PC-3 (cell line): ENCODE results near the gene PCDHA11. TPM values are rescaled to one million over a fixed set of nuclear protein-coding genes. Genes with fewer than 3 reads are reported as not detected.
"Not testable (repeated sequence)": the region's sequence is repeated elsewhere in the genome, so short reads cannot be mapped to it uniquely, and the experiment has no call there.

ENCODE experiments used
- ATAC-seq: fragments of 200-7000 bp; cut with Tn5 transposase; 2 replicates; pipeline ENCODE4 v1.9.1; 2020; ENCODE audit warnings: mild to moderate bottlenecking, moderate library complexity
- BruUV-seq: library from RNA; stranded (reverse); fragments of 400-500 nt; replicated peaks from 2 replicates; lab custom pipeline; 2021; lab: Mats Ljungman, UMichigan
- CTCF ChIA-PET: fragments of 300-600 bp; sonication (Branson Sonifier 250); formaldehyde crosslinking; loops from one replicate; lab custom pipeline; 2022; ENCODE audit warnings: antibody characterized with exemption; lab: Charles Lee
- POLR2A ChIA-PET: fragments of 300-600 bp; sonication (Branson Sonifier 250); formaldehyde crosslinking; loops from one replicate; lab custom pipeline; 2022; ENCODE audit warnings: antibody characterized with exemption; ENCODE audit not compliant: unreplicated experiment; lab: Charles Lee
- DNase-seq: peaks from one replicate; pipeline ENCODE4 v3.0.0-alpha.2; 2015
- H2AFZ ChIP-seq: fragments of 300-600 bp; sonication (generic); 2 replicates; pipeline ENCODE4 v1.6.0; 2016; ENCODE audit warnings: antibody characterized with exemption, low read length
- H3F3A ChIP-seq: fragments of 300-600 bp; sonication (generic); one replicate; pipeline ENCODE4 v1.6.0; 2017; ENCODE audit warnings: antibody characterized with exemption, low read length, control low read depth, mild to moderate bottlenecking; ENCODE audit not compliant: unreplicated experiment
- H3K27ac ChIP-seq: fragments of 300-600 bp; sonication (generic); 2 replicates; pipeline ENCODE4 v1.5.1; 2016; ENCODE audit warnings: mild to moderate bottlenecking, low read length
- H3K27me3 ChIP-seq: fragments of 300-600 bp; sonication (generic); 2 replicates; pipeline ENCODE4 v1.6.1; 2016; ENCODE audit warnings: low read length, mixed read lengths
- H3K36me3 ChIP-seq: fragments of 300-600 bp; sonication (generic); 2 replicates; pipeline ENCODE4 v1.6.1; 2016; ENCODE audit warnings: low read depth, mixed run types, low read length, mixed read lengths
- H3K4me1 ChIP-seq: fragments of 300-600 bp; sonication (generic); 2 replicates; pipeline ENCODE4 v1.5.1; 2016; ENCODE audit warnings: low read length; ENCODE audit not compliant: insufficient read depth
- H3K4me2 ChIP-seq: fragments of 300-600 bp; sonication (generic); 2 replicates; pipeline ENCODE4 v1.6.0; 2016; ENCODE audit warnings: low read length
- H3K4me3 ChIP-seq: fragments of 300-600 bp; sonication (generic); 2 replicates; pipeline ENCODE4 v1.5.1; 2016; ENCODE audit warnings: mild to moderate bottlenecking, low read length, mixed read lengths
- H3K79me2 ChIP-seq: fragments of 300-600 bp; sonication (generic); 2 replicates; pipeline ENCODE4 v1.6.1; 2017; ENCODE audit warnings: low read length, mixed read lengths
- H3K9ac ChIP-seq: fragments of 300-600 bp; sonication (generic); 2 replicates; pipeline ENCODE4 v1.6.0; 2016; ENCODE audit warnings: mild to moderate bottlenecking, low read length
- H3K9me2 ChIP-seq: fragments of 300-600 bp; sonication (generic); replicated peaks from 2 replicates; pipeline ENCODE4 v1.6.1; 2016; ENCODE audit warnings: mixed run types, low read length, mixed read lengths
- H3K9me3 ChIP-seq: fragments of 300-600 bp; sonication (generic); 2 replicates; pipeline ENCODE4 v1.6.1; 2016; ENCODE audit warnings: low read length, mixed read lengths
- H4K20me1 ChIP-seq: fragments of 300-600 bp; sonication (generic); 2 replicates; pipeline ENCODE4 v1.6.1; 2016; ENCODE audit warnings: low read length, mixed read lengths
- EZH2 ChIP-seq: fragments of 300-600 bp; sonication (generic); IDR thresholded peaks from one replicate; pipeline ENCODE4 v1.6.1; 2017; ENCODE audit warnings: antibody characterized with exemption, mild to moderate bottlenecking, low read length; ENCODE audit not compliant: unreplicated experiment
- EZH2phosphoT487 ChIP-seq: fragments of 300-600 bp; sonication (generic); IDR thresholded peaks from 2 replicates; pipeline ENCODE4 v1.6.1; 2018; ENCODE audit warnings: mild to moderate bottlenecking, antibody characterized with exemption, low read length, borderline replicate concordance
- intact Hi-C: fragments of 100-400 bp; cut with micrococcal nuclease; formaldehyde crosslinking; loops from 2 replicates; pipeline ENCODE4 v1.9.0; 2023
- total RNA-seq: library from RNA; depleted of rRNA; stranded (reverse); fragments of >200 nt; gene quantifications from 2 replicates; pipeline ENCODE4 v1.2.3, GENCODE V29; 2014
- TF ChIP-seq, protein P1 (sequence below): fragments of 300-600 bp; sonication (generic); conservative IDR thresholded peaks from 2 replicates; pipeline ENCODE4 v1.5.1; 2017; ENCODE audit warnings: antibody characterized with exemption, low read depth, mild to moderate bottlenecking, low read length

Gene PCDHA11
- total RNA-seq, 1 experiment from 2014 or later: 0.33 TPM

GRCh38 chr5:140840978-140841962 is 27.5 kb upstream of the PCDHA11 start, which contains the start of gene PCDHA8:
PCDHA8 (plus strand) TSS chr5:140841187; CDS start chr5:140841322, 135 bp downstream.
- no peak for TF ChIP-seq EZH2phosphoT487
- TF ChIP-seq, protein P1, sequence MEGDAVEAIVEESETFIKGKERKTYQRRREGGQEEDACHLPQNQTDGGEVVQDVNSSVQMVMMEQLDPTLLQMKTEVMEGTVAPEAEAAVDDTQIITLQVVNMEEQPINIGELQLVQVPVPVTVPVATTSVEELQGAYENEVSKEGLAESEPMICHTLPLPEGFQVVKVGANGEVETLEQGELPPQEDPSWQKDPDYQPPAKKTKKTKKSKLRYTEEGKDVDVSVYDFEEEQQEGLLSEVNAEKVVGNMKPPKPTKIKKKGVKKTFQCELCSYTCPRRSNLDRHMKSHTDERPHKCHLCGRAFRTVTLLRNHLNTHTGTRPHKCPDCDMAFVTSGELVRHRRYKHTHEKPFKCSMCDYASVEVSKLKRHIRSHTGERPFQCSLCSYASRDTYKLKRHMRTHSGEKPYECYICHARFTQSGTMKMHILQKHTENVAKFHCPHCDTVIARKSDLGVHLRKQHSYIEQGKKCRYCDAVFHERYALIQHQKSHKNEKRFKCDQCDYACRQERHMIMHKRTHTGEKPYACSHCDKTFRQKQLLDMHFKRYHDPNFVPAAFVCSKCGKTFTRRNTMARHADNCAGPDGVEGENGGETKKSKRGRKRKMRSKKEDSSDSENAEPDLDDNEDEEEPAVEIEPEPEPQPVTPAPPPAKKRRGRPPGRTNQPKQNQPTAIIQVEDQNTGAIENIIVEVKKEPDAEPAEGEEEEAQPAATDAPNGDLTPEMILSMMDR: peak; percentile 69
- Histone ChIP-seq H3K9me2 (no peaks in the 10 kb centered on the region), H3K36me3 (no peaks in the 10 kb centered on the region), H3K4me3 (peak within 1 kb of the TSS; percentile 74), H3K4me1 (no peaks in the 10 kb centered on the region), H3K4me2 (peak within 1 kb of the TSS; percentile 91), H2AFZ (peak within 1 kb of the TSS; percentile 93), H3K9me3 (no peaks in the 10 kb centered on the region), H3K27me3 (no peaks in the 10 kb centered on the region), H3K27ac (no peak within 1 kb of the TSS), H4K20me1 (no peaks in the 10 kb centered on the region), H3F3A (no peaks in the 10 kb centered on the region), H3K79me2 (no peaks in the 10 kb centered on the region), H3K9ac (peak within 1 kb of the TSS; percentile 44; the same call in 1 of the 2 replicates)
- BruUV-seq: no TSS peak
- intact Hi-C loops: loop anchor here (1.0 to 10.0 kb wide), 5 partner anchors 34 to 724 kb away; partner anchors contain the start of genes PCDHA12, PCDHA13 and PCDHA4
- DNase-seq (peak; percentile 73), ATAC-seq (peak; percentile 92)
- ChIA-PET CTCF (interaction anchor here (0.5 to 1.5 kb wide), 13 partner anchors 20 to 1798 kb away, joined by 3 to 34 read pairs (median 4); partner anchors contain the start of genes PCDHA5 and PCDHB1), POLR2A (interaction anchor here (0.6 to 0.7 kb wide), 2 partner anchors 157 to 556 kb away, joined by 3 to 7 read pairs; no protein-coding TSS in a partner anchor)

- CTCF ChIA-PET: no interaction called here
- no TSS peak for BruUV-seq
- TF ChIP-seq, protein P1: no peak
- no peak for TF ChIP-seq EZH2phosphoT487
- no peak for TF ChIP-seq EZH2
Measured at GRCh38 chr5:140842798-140843733, 25.7 kb upstream of the PCDHA11 start.

GRCh38 chr5:140848139-140849102 is 20.3 kb upstream of the PCDHA11 start, which contains the start of gene PCDHA9:
PCDHA9 (plus strand) TSS chr5:140848382; CDS start chr5:140848496, 114 bp downstream.
- H3K79me2 ChIP-seq, H3K36me3 ChIP-seq, H3F3A ChIP-seq, H4K20me1 ChIP-seq, H3K9me3 ChIP-seq, H2AFZ ChIP-seq, H3K9ac ChIP-seq, BruUV-seq, POLR2A ChIA-PET, CTCF ChIA-PET, H3K4me1 ChIP-seq, H3K4me3 ChIP-seq, ATAC-seq, H3K27ac ChIP-seq, H3K9me2 ChIP-seq, H3K27me3 ChIP-seq, H3K4me2 ChIP-seq, DNase-seq: not testable (repeated sequence)
- intact Hi-C loops: loop anchor here (10.0 kb wide), 1 partner anchor 716 kb away; no protein-coding TSS in a partner anchor

More at GRCh38 chr5:140842798-140843733, 25.7 kb upstream of the PCDHA11 start:
- Histone ChIP-seq H3K36me3 (no peaks in the 10 kb centered on the region), H3F3A (no peaks in the 10 kb centered on the region), H3K27me3 (no peaks in the 10 kb centered on the region), H3K9me3 (no peaks in the 10 kb centered on the region), H3K27ac (no peak overlapping the region), H3K79me2 (no peaks in the 10 kb centered on the region), H3K4me3 (no peak overlapping the region), H3K9me2 (no peaks in the 10 kb centered on the region), H4K20me1 (no peaks in the 10 kb centered on the region), H3K4me1 (no peaks in the 10 kb centered on the region), H3K4me2 (no peak overlapping the region), H3K9ac (no peak overlapping the region), H2AFZ (no peak overlapping the region)
- POLR2A ChIA-PET: no interaction called here
- DNase-seq (no peak), ATAC-seq (no peak)
- intact Hi-C loops: loop anchor here (10.0 kb wide), 1 partner anchor 722 kb away; no protein-coding TSS in a partner anchor
